EL (cell line): ENCODE data around the gene AMN1.
"Not testable (repeated sequence)": the region's sequence is repeated elsewhere in the genome, so short reads cannot be mapped to it uniquely, and the experiment has no call there.

ENCODE experiments used
- DNase-seq: peaks from one replicate; pipeline ENCODE4 v3.0.0-alpha.2; 2016

AMN1 gene

DNA sequence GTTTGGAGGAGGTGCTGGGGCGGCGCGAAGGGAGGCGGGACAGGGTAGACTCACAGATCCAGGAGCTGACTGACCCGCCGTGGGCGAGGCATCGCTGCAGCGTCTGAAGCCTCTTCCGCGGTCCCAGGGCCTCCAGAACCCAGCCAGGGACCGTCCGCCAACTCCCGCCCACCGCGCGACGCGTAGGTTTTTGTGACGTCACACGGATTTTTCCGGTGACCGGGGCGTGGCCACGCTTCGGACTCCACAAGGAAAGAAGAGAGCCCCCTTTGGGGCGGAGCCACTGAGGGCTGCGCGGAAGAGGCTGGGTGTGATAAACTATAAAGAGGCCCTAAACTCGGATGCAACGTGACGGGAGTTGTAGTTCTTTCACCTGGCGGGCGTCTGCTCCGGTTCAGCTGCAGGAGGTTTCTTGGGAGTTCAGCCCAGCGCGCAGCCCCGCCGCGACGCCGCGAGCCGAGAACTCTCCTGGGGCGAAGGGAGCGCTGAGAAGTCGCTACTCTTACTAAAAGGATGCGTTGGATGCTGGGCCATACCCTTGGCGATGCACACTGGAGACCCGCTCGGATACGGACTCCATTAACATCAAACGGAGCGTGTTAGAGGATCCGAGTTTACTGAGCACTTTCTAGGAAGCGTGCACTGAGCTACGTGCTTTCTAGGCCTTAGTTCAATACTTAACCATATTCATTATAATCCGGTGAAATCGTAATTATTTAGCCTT is at the start of gene AMN1:
Gene AMN1, minus strand, starts transcription at position 105 of the 724 bp plus-strand sequence. Its CDS starts 13 bp downstream, at position 92.
- DNase-seq: peak; percentile 99

- no peak for DNase-seq
Measured at GRCh38 chr12:31773867-31774266, 45.0 kb upstream of the AMN1 start.

DNA sequence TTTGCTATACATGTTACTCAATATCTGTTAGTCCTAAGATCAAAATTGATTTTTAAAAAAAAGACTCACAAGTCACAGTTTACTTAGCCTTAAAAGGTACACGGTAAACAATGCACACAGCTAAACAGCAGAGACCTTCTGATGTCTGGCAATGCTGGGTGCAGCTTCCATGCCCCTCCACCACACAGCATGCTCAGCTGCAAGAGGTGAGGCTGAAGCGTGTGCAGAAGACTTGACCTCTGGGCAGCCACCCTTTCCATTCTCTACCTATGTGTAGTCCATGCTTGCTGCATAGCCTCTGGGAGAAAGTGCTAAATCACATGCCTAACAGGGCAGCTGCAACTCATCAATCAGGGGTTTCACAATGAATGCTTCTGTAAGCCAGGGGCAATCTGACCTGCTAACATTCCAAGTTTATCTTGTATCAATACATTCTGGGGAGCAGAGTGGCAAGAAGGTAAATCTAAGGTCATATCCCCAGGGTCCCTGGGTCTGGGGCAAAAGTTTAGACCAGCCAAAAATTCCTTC is 44.5 kb upstream of the AMN1 start:
- DNase-seq: no peak

GRCh38 chr12:31772685-31773222 is 43.9 kb upstream of the AMN1 start:
- DNase-seq: no peak

DNA sequence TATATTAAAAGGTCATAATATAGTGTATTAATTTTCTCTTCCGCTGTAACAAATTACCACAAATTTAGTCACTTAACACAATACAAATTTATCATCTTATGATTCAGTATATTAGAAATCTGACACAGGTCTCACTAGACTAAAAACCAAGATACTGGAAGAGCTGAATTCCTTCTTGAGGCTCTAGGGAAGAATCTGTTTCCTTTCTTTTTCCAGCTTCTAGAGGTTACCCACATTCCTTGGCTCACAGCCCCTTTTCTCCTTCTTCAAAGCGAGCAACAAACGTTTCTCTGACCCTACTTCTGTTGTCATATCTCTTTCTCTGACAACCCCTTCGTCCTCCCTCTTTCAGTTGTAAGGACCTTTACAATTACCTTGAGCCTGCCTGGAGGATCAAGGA is 43.4 kb upstream of the AMN1 start:
- no peak for DNase-seq

DNA sequence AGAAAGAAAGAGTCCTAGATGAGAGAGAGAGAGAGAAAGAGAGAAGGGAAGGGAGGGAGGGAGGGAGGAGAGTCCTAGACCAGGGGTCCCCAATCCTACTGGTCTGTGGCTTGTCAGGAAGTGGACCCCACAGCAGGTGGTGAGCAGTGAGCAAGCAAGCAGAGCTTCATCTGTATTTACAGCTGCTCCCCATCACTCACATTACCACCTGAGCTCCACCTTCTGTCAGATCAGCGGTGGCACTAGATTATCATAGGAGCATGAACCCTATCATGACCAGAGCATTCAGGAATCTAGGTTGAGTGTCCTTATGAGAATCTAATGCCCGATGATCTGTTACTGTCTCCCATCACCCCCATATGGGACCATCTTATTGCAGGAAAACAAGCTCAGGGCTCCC is 39.2 kb upstream of the AMN1 start:
- no peak for DNase-seq

GRCh38 chr12:31765931-31766330 is 37.1 kb upstream of the AMN1 start:
- DNase-seq: no peak

DNA sequence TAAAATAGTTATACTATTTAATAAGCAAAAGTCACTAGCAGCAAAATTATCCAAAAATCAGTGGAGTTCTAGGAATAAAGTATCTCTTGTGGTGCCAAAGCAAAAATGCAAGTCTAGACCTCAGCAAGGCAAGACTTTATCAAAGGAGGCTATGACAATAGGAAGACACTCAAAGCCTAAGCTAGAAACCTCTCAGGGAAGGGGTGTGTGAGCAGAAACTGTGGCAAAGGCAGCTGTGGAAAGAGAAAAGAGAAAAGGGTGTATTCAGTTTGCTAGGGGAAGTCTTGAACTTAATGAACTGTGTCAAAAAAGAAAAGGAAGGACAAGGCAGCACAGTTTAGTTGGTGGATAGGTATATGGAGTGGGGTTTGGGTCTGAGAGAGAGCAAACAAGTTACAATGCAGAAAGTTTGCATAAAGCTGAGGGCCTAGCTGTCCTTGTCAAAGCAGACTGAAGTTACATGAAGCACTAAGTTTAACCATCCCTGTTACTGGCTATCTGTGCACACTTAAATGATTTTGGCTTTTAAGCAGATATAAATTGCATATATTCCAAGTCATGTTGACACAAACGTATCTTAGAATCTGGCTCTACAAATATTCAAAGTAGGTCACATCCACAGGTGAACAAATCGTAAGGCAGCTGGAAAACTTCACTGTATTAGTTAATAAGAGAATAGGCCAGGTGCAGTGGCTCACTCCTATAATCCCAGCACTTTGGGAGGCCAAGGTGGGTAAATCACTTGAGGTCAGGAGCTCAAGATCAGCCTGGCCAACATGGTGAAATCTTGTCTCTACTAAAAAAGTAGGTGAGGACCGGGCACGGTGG is 31.0 kb upstream of the AMN1 start:
- no peak for DNase-seq

GRCh38 chr12:31758297-31758696 is 29.5 kb upstream of the AMN1 start:
- DNase-seq: not testable (repeated sequence)

- DNase-seq: peak; percentile 19
Measured at GRCh38 chr12:31756977-31757420, 28.2 kb upstream of the AMN1 start.

- no peak for DNase-seq
Measured at GRCh38 chr12:31752450-31752849, 23.6 kb upstream of the AMN1 start.

GRCh38 chr12:31751085-31751484 is 22.3 kb upstream of the AMN1 start:
- DNase-seq: no peak

DNA sequence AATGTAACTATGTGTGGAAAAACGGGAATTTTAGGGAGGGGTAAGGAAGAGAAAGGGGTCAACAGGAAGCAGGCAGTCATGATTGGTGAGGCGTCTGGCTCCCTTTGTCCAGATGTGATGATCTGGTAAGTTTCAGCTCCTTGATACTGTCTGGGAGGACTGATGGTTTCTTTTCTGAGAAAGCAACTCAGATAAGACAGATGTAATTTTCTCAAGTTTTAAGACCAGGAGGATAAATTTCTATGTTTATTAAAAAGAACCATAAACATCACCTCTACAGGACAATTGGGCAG is 21.9 kb upstream of the AMN1 start:
- DNase-seq: no peak

- DNase-seq: peak; percentile 96
Measured at GRCh38 chr12:31749024-31749704, 20.3 kb upstream of the AMN1 start.

- DNase-seq: no peak
Measured at GRCh38 chr12:31745242-31745641, 16.4 kb upstream of the AMN1 start.

GRCh38 chr12:31744363-31744762 is 15.5 kb upstream of the AMN1 start:
- not testable (repeated sequence) for DNase-seq

GRCh38 chr12:31742891-31743290 is 14.1 kb upstream of the AMN1 start:
- DNase-seq: no peak

DNA sequence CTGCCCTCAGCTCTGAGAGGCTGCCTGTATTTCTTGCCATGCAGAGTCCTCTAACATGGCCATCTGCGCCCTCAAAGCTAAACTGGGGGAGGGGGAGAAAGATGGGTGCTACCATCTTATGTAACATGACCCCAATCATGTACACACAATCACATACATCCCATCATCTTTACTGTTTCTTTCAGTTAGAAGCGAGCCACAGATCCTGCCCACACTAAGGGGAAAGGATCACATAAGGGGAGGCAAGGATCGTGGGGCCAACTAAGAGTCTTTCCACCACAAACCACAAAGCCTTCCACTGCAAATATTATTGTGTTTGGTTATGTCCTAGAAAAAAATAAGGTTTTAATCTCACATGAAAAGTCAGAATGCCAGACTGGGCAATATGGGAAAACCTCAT is 11.8 kb upstream of the AMN1 start:
- no peak for DNase-seq

DNA sequence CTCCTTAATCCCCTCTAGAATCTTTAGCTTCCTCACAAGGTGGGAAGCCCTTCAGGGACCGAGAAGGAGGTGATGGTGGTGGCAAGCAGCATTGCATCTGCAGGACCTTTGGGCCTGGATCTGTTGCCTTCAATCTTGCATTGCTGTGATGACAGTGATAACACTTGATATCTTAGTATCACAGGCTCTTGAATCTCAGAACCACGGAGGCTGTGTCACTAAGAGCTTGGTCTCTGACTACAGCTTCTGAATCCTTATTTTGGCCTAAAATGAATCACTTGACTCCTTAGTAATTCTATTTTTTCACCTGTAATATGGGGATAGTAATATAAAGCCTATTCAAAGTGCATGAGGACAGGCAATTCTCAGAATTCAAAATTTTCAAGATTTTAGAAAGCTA is 8.9 kb upstream of the AMN1 start:
- DNase-seq: no peak

- DNase-seq: no peak
Measured at GRCh38 chr12:31737345-31737744, 8.5 kb upstream of the AMN1 start.

DNA sequence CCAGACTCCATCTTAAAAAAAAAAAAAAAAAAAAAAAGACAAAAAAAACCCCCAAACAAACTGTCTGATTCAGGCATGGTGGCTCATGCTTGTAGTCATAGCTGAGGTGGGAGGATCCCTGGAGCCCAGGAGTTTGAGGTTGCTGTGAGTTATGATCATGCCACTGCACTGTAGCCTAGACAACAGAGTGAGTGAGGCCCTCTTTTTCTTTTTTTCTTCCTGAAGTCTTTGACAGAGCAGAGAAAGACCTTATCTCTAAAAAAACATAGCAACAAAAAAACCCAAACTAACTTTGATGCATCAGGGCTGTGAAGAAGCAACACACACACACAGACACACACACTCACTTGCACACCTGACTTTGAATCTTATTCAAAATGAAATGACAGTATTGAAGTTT is 7.7 kb upstream of the AMN1 start:
- peak; percentile 78 for DNase-seq

DNA sequence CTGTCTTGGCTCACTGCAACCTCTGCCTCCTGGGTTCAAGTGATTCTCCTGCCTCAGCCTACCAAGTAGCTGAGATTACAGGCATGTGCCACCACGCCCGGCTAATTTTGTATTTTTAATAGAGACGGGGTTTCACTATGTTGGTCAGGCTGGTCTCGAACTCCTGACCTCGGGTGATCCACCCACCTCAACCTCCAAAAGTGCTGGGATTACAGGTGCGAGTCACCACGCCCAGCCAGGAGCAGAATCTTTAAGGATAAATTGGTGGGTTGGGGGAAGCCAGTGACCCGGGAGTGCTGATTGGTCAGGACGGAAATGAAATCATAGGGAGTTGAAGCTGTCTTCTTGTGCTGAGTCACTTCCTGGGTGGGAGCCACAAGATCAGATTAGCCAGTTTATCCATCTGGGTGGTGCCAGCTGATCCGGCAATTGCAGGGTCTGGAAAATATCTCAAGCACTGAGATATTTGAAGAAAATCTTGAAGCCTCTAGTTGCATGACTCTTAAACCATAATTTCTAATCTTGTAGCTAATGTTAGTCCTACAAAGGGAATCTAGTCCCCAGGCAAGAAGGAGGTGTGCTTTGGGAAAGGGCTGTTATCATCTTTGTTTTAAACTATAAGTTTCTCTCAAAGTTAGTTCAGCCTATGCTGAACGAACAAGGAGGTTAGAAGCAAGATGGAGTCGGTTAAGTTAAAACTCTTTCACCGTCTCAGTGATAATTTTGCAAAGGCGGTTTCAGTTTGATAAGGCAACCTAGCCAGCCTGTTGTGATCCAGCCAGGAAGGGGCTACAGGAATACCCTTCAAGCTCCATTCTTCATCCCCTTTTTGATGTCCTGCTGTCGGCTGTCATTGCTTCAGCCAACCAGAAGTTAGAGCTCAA is 5.0 kb upstream of the AMN1 start:
- peak; percentile 88 for DNase-seq
